Measurements from ENCODE around the gene DENND4A. TPM values are rescaled to one million over a fixed set of nuclear protein-coding genes. Genes with fewer than 3 reads are reported as not detected.

DENND4A gene
- total RNA-seq, 1 experiment from 2014 or later, result 12.7 TPM

- no peaks in the 10 kb centered on the region for H3K36me3 Mint-ChIP-seq (ENCODE audit: insufficient read depth, unreplicated experiment)
- TF ChIP-seq, protein P1, sequence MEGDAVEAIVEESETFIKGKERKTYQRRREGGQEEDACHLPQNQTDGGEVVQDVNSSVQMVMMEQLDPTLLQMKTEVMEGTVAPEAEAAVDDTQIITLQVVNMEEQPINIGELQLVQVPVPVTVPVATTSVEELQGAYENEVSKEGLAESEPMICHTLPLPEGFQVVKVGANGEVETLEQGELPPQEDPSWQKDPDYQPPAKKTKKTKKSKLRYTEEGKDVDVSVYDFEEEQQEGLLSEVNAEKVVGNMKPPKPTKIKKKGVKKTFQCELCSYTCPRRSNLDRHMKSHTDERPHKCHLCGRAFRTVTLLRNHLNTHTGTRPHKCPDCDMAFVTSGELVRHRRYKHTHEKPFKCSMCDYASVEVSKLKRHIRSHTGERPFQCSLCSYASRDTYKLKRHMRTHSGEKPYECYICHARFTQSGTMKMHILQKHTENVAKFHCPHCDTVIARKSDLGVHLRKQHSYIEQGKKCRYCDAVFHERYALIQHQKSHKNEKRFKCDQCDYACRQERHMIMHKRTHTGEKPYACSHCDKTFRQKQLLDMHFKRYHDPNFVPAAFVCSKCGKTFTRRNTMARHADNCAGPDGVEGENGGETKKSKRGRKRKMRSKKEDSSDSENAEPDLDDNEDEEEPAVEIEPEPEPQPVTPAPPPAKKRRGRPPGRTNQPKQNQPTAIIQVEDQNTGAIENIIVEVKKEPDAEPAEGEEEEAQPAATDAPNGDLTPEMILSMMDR (IDR thresholded peaks at IDR 0.05; ENCODE audit: insufficient read depth in 1 of 2, low read depth in 1 of 2, low read length in 1 of 2, severe bottlenecking in 1 of 2, unreplicated experiment in 1 of 2), result no peak
- no peaks in the 10 kb centered on the region for H3K27me3 Mint-ChIP-seq (ENCODE audit: insufficient read depth, unreplicated experiment)
- DNase-seq, result no peak
- peaks cover 5% of the 10 kb centered on the region for H3K4me1 ChIP-seq
- peaks cover 24% of the 10 kb centered on the region for H3K4me1 Mint-ChIP-seq (ENCODE audit: low read depth, unreplicated experiment)
- no peaks in the 10 kb centered on the region for H3K27me3 ChIP-seq (replicated peaks; ENCODE audit: control insufficient read depth, insufficient read depth, low read length)
- intact Hi-C loops (cut with micrococcal nuclease; ENCODE audit: unreplicated experiment), result no loop called here
- no peak overlapping the region for H3K4me3 Mint-ChIP-seq (ENCODE audit: unreplicated experiment)
- ChIA-PET POLR2A (no interaction called here), CTCF (no interaction called here)
- no peak overlapping the region for H3K27ac Mint-ChIP-seq (ENCODE audit: unreplicated experiment)
- H3K9me3 ChIP-seq, result no peaks in the 10 kb centered on the region
- H3K36me3 ChIP-seq (ENCODE audit: control insufficient read depth, insufficient read depth, low read length), result no peaks in the 10 kb centered on the region
- no peaks in the 10 kb centered on the region for H3K9me3 Mint-ChIP-seq (ENCODE audit: unreplicated experiment)
- no TSS peak for BruUV-seq (replicated peaks)
- no peak overlapping the region for H3K4me3 ChIP-seq (ENCODE audit: low read depth, low read length)
These were observed 9.2 kb upstream of the DENND4A start for GRCh38 chr15:65801229-65801805.

- ChIA-PET POLR2A (no interaction called here), CTCF (no interaction called here)
- Histone ChIP-seq H3K9me3 (no peaks in the 10 kb centered on the region), H3K27me3 (replicated peaks; ENCODE audit: control insufficient read depth, insufficient read depth, low read length) (no peaks in the 10 kb centered on the region), H3K4me1 (peaks cover 12% of the 10 kb centered on the region), H3K36me3 (ENCODE audit: control insufficient read depth, insufficient read depth, low read length) (no peaks in the 10 kb centered on the region), H3K4me3 (ENCODE audit: low read depth, low read length) (no peak overlapping the region)
- H3K27ac Mint-ChIP-seq (ENCODE audit: unreplicated experiment), result no peak overlapping the region
- no peaks in the 10 kb centered on the region for H3K9me3 Mint-ChIP-seq (ENCODE audit: unreplicated experiment)
- intact Hi-C loops (cut with micrococcal nuclease; ENCODE audit: unreplicated experiment), result no loop called here
- BruUV-seq (replicated peaks), result no TSS peak
- H3K4me3 Mint-ChIP-seq (ENCODE audit: unreplicated experiment), result no peak overlapping the region
- H3K27me3 Mint-ChIP-seq (ENCODE audit: insufficient read depth, unreplicated experiment), result no peaks in the 10 kb centered on the region
- H3K4me1 Mint-ChIP-seq (ENCODE audit: low read depth, unreplicated experiment), result peaks cover 28% of the 10 kb centered on the region
- TF ChIP-seq, protein P1 (IDR thresholded peaks at IDR 0.05; ENCODE audit: insufficient read depth in 1 of 2, low read depth in 1 of 2, low read length in 1 of 2, severe bottlenecking in 1 of 2, unreplicated experiment in 1 of 2), result no peak
- no peak for DNase-seq
- peaks cover 8% of the 10 kb centered on the region for H3K36me3 Mint-ChIP-seq (ENCODE audit: insufficient read depth, unreplicated experiment)
These were observed 4.6 kb upstream of the DENND4A start for GRCh38 chr15:65796610-65797078.

GRCh38 chr15:65795663-65796216 lies 3.6 kb upstream of the DENND4A start:
- Mint-ChIP-seq H3K9me3 (ENCODE audit: unreplicated experiment) (no peaks in the 10 kb centered on the region), H3K36me3 (ENCODE audit: insufficient read depth, unreplicated experiment) (peaks cover 8% of the 10 kb centered on the region), H3K27ac (ENCODE audit: unreplicated experiment) (no peak overlapping the region), H3K27me3 (ENCODE audit: insufficient read depth, unreplicated experiment) (no peaks in the 10 kb centered on the region), H3K4me1 (ENCODE audit: low read depth, unreplicated experiment) (peaks cover 25% of the 10 kb centered on the region), H3K4me3 (ENCODE audit: unreplicated experiment) (no peak overlapping the region)
- BruUV-seq (replicated peaks), result no TSS peak
- DNase-seq, result no peak
- Histone ChIP-seq H3K36me3 (ENCODE audit: control insufficient read depth, insufficient read depth, low read length) (no peaks in the 10 kb centered on the region), H3K9me3 (no peaks in the 10 kb centered on the region), H3K4me3 (ENCODE audit: low read depth, low read length) (no peak overlapping the region), H3K27me3 (replicated peaks; ENCODE audit: control insufficient read depth, insufficient read depth, low read length) (no peaks in the 10 kb centered on the region), H3K4me1 (peaks cover 7% of the 10 kb centered on the region; the same call in 1 of the 2 replicates)
- intact Hi-C loops (cut with micrococcal nuclease; ENCODE audit: unreplicated experiment), result no loop called here
- CTCF ChIA-PET, result no interaction called here
- POLR2A ChIA-PET, result no interaction called here
- TF ChIP-seq, protein P1 (IDR thresholded peaks at IDR 0.05; ENCODE audit: insufficient read depth in 1 of 2, low read depth in 1 of 2, low read length in 1 of 2, severe bottlenecking in 1 of 2, unreplicated experiment in 1 of 2), result no peak

Measured in Caco-2 (cell line).